NCI-H1048 (cell line): ENCODE measurements around the gene DPYSL4.

Source experiments
- DNase-seq: peaks from one replicate; lab custom pipeline; 2025; lab: John Stamatoyannopoulos, UW

DPYSL4 gene

GRCh38 chr10:132228616-132229015, 41.9 kb downstream of the DPYSL4 start:
- DNase-seq: no peak

- no peak for DNase-seq
These were observed 42.3 kb downstream of the DPYSL4 start for GRCh38 chr10:132229096-132229495.

GRCh38 chr10:132229834-132230556, 43.2 kb downstream of the DPYSL4 start:
- no peak for DNase-seq

- no peak for DNase-seq
These were observed 43.9 kb downstream of the DPYSL4 start for GRCh38 chr10:132230557-132231210.

GRCh38 chr10:132231656-132232022, 44.9 kb downstream of the DPYSL4 start:
- DNase-seq: no peak

GRCh38 chr10:132232023-132232951, 45.5 kb downstream of the DPYSL4 start:
- DNase-seq: no peak

GRCh38 chr10:132232981-132233380, 46.2 kb downstream of the DPYSL4 start:
- DNase-seq: no peak

GRCh38 chr10:132233501-132234085, 46.8 kb downstream of the DPYSL4 start:
- DNase-seq: no peak

- no peak for DNase-seq
These were observed 48.1 kb downstream of the DPYSL4 start for GRCh38 chr10:132234860-132235259.

GRCh38 chr10:132236161-132236560, 49.4 kb downstream of the DPYSL4 start:
- DNase-seq: no peak

- no peak for DNase-seq
These were observed 50.1 kb downstream of the DPYSL4 start for GRCh38 chr10:132236881-132237280.

GRCh38 chr10:132237396-132237795, 50.6 kb downstream of the DPYSL4 start:
- DNase-seq: no peak

- no peak for DNase-seq
These were observed 51.1 kb downstream of the DPYSL4 start for GRCh38 chr10:132237871-132238270.

- DNase-seq: no peak
These were observed 51.8 kb downstream of the DPYSL4 start for GRCh38 chr10:132238371-132239125.

- no peak for DNase-seq
These were observed 52.6 kb downstream of the DPYSL4 start for GRCh38 chr10:132239126-132240031.

- DNase-seq: no peak
These were observed 53.4 kb downstream of the DPYSL4 start for GRCh38 chr10:132240156-132240555.

- no peak for DNase-seq
These were observed 53.8 kb downstream of the DPYSL4 start for GRCh38 chr10:132240581-132240980.

GRCh38 chr10:132241086-132241485, 54.3 kb downstream of the DPYSL4 start:
- no peak for DNase-seq

- DNase-seq: no peak
These were observed 54.7 kb downstream of the DPYSL4 start for GRCh38 chr10:132241496-132241895.

GRCh38 chr10:132242103-132242840, 55.5 kb downstream of the DPYSL4 start:
- DNase-seq: no peak
